ENCODE data around the gene DDX25.

DNA sequence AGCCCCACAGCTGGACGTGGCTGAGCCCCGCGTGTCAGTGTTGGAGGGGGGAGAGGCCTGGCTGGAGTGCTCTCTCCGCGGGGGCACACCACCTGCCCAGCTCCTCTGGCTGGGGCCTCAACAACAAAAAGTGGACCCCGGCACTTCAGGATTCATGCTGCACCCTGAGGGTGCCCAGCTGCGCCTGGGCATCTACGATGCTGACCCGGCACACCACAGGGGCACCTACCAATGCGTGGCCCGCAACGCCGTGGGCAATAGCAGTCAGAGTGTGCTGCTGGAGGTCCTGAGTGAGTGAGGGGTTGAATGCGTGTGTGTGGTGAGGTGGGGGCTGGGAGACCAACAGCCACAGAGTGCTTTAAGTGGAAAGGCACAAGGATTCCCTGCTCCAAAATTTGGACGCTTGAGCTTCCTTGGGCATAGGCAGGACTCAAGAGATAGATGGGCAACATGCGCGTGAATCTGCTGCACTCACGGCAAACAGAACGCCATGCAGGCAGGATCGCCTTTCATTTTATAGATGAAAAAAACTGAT is 49.2 kb downstream of the DDX25 start:
- TF ChIP-seq, protein P1, sequence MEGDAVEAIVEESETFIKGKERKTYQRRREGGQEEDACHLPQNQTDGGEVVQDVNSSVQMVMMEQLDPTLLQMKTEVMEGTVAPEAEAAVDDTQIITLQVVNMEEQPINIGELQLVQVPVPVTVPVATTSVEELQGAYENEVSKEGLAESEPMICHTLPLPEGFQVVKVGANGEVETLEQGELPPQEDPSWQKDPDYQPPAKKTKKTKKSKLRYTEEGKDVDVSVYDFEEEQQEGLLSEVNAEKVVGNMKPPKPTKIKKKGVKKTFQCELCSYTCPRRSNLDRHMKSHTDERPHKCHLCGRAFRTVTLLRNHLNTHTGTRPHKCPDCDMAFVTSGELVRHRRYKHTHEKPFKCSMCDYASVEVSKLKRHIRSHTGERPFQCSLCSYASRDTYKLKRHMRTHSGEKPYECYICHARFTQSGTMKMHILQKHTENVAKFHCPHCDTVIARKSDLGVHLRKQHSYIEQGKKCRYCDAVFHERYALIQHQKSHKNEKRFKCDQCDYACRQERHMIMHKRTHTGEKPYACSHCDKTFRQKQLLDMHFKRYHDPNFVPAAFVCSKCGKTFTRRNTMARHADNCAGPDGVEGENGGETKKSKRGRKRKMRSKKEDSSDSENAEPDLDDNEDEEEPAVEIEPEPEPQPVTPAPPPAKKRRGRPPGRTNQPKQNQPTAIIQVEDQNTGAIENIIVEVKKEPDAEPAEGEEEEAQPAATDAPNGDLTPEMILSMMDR (IDR thresholded peaks at IDR 0.05): no peak
- TF ChIP-seq POLR2AphosphoS5 (IDR thresholded peaks at IDR 0.05): no peak

All from esophagus muscularis mucosa (tissue), 3 donors.